IPS-18c (cell line): Measurements from ENCODE around the gene SEPSECS.

Source experiments
- H3K4me3 ChIP-seq: 2 replicates; pipeline ENCODE4 v1.7.0; 2013; ENCODE audit warnings: low read depth, mild to moderate bottlenecking, low read length, moderate library complexity; ENCODE audit not compliant: insufficient read depth
- H3K9me3 ChIP-seq: one replicate; pipeline ENCODE4 v1.6.1; 2013; ENCODE audit warnings: mild to moderate bottlenecking, low read length, moderate library complexity; ENCODE audit not compliant: control insufficient read depth, insufficient read depth

Gene SEPSECS

GRCh38 chr4:25159837-25160713, at the start of gene SEPSECS:
Gene SEPSECS (minus strand): TSS chr4:25160449. CDS start chr4:25160369, 80 bp downstream.
- Histone ChIP-seq H3K9me3 (no peaks in the 10 kb centered on the region), H3K4me3 (peak within 1 kb of the TSS; percentile 83)

- Histone ChIP-seq H3K4me3 (no peak overlapping the region), H3K9me3 (no peaks in the 10 kb centered on the region)
These were observed 49.5 kb upstream of the SEPSECS start for GRCh38 chr4:25209702-25210101.

- H3K4me3 ChIP-seq: no peak overlapping the region
- H3K9me3 ChIP-seq: no peaks in the 10 kb centered on the region
These were observed 47.7 kb upstream of the SEPSECS start for GRCh38 chr4:25207997-25208396.

GRCh38 chr4:25198713-25199112, 38.5 kb upstream of the SEPSECS start:
- no peaks in the 10 kb centered on the region for H3K9me3 ChIP-seq
- H3K4me3 ChIP-seq: no peak overlapping the region

GRCh38 chr4:25190407-25190806, 30.2 kb upstream of the SEPSECS start:
- no peaks in the 10 kb centered on the region for H3K9me3 ChIP-seq
- H3K4me3 ChIP-seq: no peak overlapping the region

GRCh38 chr4:25184056-25184455, 23.8 kb upstream of the SEPSECS start:
- H3K9me3 ChIP-seq: no peaks in the 10 kb centered on the region
- no peak overlapping the region for H3K4me3 ChIP-seq

- Histone ChIP-seq H3K9me3 (no peaks in the 10 kb centered on the region), H3K4me3 (no peak overlapping the region)
These were observed 22.7 kb upstream of the SEPSECS start for GRCh38 chr4:25182937-25183336.

GRCh38 chr4:25180524-25181131, 20.4 kb upstream of the SEPSECS start:
- Histone ChIP-seq H3K9me3 (no peaks in the 10 kb centered on the region), H3K4me3 (no peak overlapping the region)

- Histone ChIP-seq H3K4me3 (no peak overlapping the region), H3K9me3 (no peaks in the 10 kb centered on the region)
These were observed 18.6 kb upstream of the SEPSECS start for GRCh38 chr4:25178838-25179261.

- no peak overlapping the region for H3K4me3 ChIP-seq
- no peaks in the 10 kb centered on the region for H3K9me3 ChIP-seq
These were observed 16.9 kb upstream of the SEPSECS start for GRCh38 chr4:25177147-25177546.

GRCh38 chr4:25174674-25175073, 14.4 kb upstream of the SEPSECS start:
- no peaks in the 10 kb centered on the region for H3K9me3 ChIP-seq
- H3K4me3 ChIP-seq: no peak overlapping the region

GRCh38 chr4:25172961-25173915, 13.0 kb upstream of the SEPSECS start:
- no peak overlapping the region for H3K4me3 ChIP-seq
- no peaks in the 10 kb centered on the region for H3K9me3 ChIP-seq

- Histone ChIP-seq H3K9me3 (no peaks in the 10 kb centered on the region), H3K4me3 (no peak overlapping the region)
These were observed 11.1 kb upstream of the SEPSECS start for GRCh38 chr4:25171201-25171865.

GRCh38 chr4:25169446-25169845, 9.2 kb upstream of the SEPSECS start:
- no peaks in the 10 kb centered on the region for H3K9me3 ChIP-seq
- no peak overlapping the region for H3K4me3 ChIP-seq

- H3K4me3 ChIP-seq: no peak overlapping the region
- no peaks in the 10 kb centered on the region for H3K9me3 ChIP-seq
These were observed 5.7 kb upstream of the SEPSECS start for GRCh38 chr4:25165916-25166315.

- H3K4me3 ChIP-seq: no peak overlapping the region
- H3K9me3 ChIP-seq: no peaks in the 10 kb centered on the region
These were observed 2.9 kb upstream of the SEPSECS start for GRCh38 chr4:25163196-25163595.

- no peak overlapping the region for H3K4me3 ChIP-seq
- no peaks in the 10 kb centered on the region for H3K9me3 ChIP-seq
These were observed 2.3 kb upstream of the SEPSECS start for GRCh38 chr4:25162566-25162965.
